Stimulated activated CD4-positive, alpha-beta T cell treated with anti-CD3 and anti-CD28 coated beads, Interleukin-4, amount 100 ng/mL, for 4 hours (primary cell): ENCODE results near the gene DIPK1A.

Source experiments
- DNase-seq, 2 experiments: peaks; one replicate each; pipeline ENCODE4 v3.0.0-alpha.2; 2020

Gene DIPK1A

DNA sequence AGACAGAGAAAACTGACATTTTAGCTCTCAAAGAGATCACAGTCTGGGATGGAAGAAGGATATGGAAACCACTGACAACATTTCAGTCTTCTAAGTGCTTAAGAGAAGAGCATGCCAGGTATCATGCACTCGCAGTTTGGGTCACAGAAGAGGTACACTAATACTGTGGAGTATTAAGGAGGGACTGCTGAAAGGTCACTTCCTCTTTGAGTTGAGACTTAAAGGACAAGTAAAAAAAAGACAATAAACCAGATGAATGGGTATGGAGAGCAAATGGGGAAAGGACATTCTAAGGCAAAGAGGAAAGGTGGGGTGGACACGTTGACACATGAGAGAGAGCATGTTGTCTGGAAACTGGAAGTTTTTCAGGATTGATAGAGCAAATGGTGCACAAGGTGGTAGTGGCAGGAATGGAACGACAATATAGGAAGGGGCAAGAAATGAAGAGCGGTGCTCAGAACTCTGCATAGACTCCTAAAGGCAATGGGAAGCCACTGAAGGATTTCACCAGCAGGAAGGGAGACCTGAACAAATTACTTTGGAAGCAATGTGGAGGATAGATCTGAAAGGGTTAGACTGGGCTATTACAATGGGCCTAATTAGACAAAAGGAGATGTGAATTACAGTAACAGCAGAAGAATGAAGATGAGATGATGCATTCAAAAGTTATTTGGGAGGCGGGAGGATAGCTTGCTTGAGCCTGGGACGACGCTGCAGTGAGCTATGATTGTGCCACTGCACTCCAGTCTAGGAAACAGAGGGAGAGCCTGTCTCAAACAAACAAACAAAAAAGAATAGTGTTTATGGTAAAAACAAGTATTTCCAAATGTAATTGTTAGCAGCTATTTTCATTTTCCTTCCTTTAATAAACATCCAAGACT lies 11.1 kb downstream of the DIPK1A start:
- DNase-seq = no peak

- no peak for DNase-seq
Observed at GRCh38 chr1:92948071-92948470, 13.2 kb downstream of the DIPK1A start.

- DNase-seq = no peak
Observed at GRCh38 chr1:92945748-92946270, 15.5 kb downstream of the DIPK1A start.

DNA sequence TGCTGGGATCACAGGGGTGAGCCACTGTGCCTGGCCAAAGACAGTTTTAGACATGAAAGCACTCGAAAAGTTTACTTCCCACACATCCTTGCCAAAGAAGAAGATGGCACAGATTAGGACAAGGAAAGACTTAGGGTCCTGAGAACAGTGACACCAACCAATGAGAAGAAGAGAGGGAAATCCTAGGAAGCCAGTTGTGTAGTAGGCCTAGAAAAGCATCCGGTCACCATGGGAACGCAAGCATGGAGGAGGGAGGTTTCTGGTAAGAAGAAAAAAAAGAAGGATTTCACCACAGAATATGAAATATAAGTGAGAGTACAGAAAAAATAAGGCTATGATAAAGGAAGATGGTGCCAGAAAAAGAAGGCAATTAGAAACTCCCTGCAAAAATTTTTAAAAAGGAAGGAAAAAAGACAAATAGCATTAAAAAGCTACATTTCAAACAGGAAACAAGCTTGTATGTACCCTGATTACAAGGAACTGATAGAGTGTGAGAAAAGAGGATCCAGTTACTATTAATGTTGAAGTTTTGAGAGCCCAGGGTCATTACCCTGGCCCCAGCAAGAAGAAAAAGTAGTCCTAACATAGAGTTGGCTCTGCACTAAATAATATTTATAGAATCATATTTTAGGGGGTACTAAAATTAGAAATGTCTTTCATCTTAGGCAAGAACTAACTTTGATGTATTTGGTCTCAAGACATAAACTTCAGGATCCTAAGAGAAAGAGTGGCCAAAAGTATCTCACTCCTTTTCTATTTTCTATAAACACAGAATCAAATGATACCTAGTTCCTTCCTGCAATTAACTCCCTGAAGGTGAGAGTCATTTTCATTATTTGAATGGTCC lies 16.1 kb downstream of the DIPK1A start:
- DNase-seq = no peak

DNA sequence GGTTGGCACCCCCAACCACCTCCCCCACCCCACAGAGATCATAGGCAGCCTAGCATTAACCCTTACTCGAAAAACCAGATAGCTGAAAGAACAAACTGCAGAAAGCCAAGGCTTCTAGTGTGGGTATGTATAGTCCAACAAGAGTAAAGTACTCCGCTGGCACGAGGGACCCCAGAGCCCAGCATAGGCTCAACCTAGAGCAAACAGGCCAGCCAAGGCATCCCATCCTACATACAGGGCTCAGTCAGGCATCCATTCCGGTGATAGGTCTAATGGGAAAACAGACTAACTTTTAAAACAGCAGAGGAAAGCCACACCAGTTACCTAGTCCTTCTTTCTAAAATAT lies 17.8 kb downstream of the DIPK1A start:
- DNase-seq = no peak

DNA sequence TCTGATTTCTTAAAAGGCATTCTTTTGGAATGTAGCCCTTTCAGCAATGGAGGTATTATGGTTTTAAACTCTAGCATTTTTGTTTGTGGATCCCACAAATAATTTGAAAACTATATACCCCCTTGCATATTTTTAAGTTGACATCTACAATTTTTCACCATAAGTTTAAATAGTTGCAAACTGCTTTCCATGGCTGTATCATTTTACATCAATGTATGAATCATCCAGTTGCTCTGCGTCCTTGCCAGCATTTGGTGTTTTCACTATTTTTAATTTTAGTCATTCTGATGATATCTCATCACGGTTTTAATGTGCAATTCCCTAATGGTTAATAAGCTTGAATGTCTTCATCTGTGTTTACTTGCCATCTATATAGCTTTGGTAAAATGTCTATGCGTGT lies 20.7 kb downstream of the DIPK1A start:
- no peak for DNase-seq

DNA sequence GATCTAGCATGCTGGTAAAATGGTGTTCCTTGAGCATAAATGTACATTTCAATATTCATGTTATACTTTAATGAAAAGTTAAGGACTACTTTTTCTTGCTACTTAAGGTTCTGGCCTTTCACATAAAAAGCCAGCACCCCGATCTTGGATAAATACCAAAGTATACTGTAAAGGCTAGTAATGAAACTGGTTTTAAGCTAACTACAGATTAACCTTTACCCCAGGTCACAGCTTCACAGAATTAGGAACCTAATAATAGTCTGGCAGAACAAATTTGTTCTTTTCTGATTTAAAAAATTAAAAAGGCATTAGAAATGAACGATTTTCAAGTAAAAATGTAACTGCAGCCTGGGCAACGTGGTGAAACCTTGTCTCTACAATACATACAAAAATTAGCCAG lies 23.5 kb downstream of the DIPK1A start:
- DNase-seq = no peak

DNA sequence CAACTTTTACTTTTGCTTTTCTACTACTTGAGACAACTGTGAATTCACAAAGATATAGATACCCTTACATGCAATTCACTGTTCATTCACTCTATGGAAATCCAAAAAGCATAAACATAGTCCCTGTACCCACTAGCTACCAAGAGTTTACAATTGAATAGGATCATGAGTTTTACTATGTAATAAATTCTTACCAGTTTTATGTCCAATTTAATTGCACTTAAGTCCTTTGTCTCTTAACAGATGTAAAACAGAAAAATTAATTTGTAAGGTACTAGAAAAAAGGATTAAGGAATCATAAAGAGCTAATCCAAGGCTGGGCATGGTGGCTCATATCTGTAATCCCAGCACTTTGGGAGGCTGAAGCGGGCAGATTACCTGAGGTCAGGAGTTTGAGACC lies 24.4 kb downstream of the DIPK1A start:
- no peak for DNase-seq

GRCh38 chr1:92934395-92935378 lies 26.6 kb downstream of the DIPK1A start:
- DNase-seq = no peak

GRCh38 chr1:92933459-92933858 lies 27.8 kb downstream of the DIPK1A start:
- DNase-seq = no peak

DNA sequence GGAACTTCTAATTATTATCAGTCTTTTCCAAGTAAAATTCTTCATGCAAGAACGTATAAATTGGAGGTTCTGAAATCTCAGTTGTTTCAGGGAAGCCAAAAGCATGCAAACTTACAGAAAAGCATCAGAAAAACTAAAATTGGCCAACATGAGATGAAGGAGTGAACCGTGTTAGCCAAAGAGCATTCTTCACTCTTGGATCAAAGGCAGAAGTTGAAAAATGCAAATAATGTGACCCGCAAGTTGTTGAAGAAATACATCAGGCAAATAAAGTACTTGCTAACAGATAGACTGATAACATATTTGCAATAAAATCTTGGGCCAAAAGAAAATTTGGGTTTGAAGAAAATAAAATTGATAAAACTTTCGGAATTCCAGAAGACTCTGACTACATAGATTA lies 29.6 kb downstream of the DIPK1A start:
- DNase-seq = no peak

- no peak for DNase-seq
Observed at GRCh38 chr1:92929461-92929860, 31.8 kb downstream of the DIPK1A start.

- no peak for DNase-seq
Observed at GRCh38 chr1:92927870-92928269, 33.4 kb downstream of the DIPK1A start.

GRCh38 chr1:92926873-92927272 lies 34.4 kb downstream of the DIPK1A start:
- no peak for DNase-seq

DNA sequence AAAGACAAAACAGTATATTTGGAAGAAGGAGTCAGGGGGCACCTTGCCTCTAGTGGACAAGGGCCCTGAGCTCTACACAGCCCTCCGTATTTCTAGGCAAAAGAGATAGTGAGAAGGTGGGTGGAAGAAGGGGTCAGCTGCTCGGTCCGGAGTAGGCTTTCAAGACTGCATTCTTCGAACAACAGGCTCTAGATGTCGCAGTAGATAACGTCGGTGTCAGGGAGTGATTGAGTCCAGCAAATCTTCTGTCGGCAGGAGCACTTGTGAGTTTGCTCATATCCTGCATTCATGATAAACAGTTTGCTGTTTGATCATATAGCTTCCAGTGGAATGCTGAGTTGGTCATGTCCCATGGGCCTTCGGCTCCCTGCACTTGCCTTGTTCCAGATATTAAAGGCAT lies 36.8 kb downstream of the DIPK1A start:
- no peak for DNase-seq

DNA sequence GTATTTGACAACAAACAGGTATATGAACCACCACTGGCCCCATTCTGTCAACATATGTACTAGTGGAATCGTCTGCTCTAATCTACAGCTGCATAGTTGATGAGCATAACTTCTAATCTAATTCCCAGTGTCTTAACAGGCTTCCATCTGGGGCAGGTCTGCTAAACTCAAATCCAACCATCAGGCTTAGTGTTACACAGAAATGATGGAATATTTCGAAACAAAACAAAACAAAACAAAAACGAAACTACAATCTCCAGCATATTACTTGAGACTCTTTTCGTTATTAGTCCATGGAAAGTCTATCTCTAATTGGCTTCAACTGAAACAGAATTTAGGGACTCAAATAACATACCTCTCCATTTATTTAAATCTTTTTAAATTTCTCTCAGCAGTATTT lies 37.6 kb downstream of the DIPK1A start:
- DNase-seq = no peak

DNA sequence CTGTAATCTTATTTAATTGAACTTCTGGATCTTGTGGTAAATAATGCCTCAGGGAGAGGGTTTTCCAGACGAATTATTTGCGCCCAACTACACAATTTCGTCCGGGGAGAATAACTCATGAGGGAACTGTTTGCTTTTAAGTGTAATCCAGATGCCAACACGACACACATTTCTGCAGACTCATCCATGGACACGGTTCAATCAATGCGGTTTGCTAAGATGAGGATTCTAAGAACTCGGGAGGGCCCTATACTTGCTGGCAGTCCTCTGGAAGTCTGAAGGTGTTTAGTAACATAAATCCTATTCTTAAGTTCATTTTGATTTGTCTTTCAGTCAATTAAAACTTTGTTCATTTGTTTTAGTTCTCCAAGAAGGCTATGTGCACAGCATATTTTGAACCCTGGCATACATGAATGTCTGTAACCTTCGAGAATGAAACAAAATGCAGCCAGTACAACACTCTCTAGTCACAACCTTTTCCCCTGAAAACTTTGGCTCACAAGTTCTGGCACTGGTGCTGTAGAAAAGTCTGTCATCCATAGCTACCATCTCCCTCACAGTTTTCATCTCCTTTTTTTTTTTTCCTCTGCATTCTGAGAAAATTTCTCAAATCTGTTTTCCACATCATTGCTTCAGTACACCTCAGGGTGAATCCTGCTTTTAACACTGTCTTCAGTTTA lies 38.8 kb downstream of the DIPK1A start:
- no peak for DNase-seq

GRCh38 chr1:92921031-92922023 lies 39.9 kb downstream of the DIPK1A start:
- no peak for DNase-seq

DNA sequence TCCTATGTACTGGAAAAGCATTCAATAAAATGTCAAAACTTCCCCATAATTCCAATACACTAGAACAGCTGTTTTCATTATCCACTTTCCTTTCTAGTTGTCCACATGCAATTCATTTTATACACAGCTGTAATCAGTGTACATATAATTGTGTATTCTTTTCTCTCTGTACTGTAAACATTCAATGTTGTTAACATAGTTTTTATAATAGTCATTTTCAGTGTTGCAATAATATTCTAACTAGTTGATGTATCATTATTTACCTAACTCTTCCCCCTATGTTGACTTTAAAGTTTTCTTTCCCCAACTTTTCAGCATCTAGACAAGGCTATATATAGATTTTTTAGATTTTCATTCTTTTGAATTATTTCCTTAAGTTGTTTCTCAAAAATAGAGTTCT lies 44.4 kb downstream of the DIPK1A start:
- DNase-seq = no peak

DNA sequence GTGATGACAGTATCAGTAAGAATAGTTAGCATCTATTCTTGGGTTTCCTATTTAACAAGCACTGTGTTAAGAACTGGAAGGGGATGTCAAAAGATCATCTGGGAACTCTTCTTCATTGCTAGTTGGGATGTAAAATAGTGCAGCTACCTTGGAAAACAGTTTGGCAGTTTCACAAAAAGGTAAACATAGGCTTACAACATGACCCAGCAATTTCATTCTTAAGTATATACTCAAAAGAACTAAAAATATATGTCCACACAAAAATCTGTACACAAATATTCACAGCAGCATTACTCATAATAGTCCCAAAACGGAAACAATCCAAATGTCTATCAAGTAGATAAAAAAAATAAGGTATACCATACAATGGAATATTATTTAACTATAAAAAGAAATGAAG lies 45.7 kb downstream of the DIPK1A start:
- DNase-seq = no peak
